Activated CD8-positive, alpha-beta memory T cell treated with anti-CD3 and anti-CD28 coated beads, Interleukin-2, amount 50 U/mL, for 4 hours (primary cell): ENCODE measurements around the gene TBC1D32.
A peak's percentile ranks its signal among the peaks of the same experiment; 100 is the strongest.
"Not testable (repeated sequence)": the region's sequence is repeated elsewhere in the genome, so short reads cannot be mapped to it uniquely, and the experiment has no call there.

Source experiments
- DNase-seq: peaks from one replicate; pipeline ENCODE4 v3.0.0-alpha.2; 2020

Gene TBC1D32

GRCh38 chr6:121334299-121335086, at the start of gene TBC1D32:
TSS of gene TBC1D32 (minus strand) at chr6:121334480. CDS start at chr6:121334430, 50 bp downstream.
- peak; percentile 89 for DNase-seq

- no peak for DNase-seq
Observed at GRCh38 chr6:121383478-121383877, 49.2 kb upstream of the TBC1D32 start.

GRCh38 chr6:121382467-121383121, 48.3 kb upstream of the TBC1D32 start:
- no peak for DNase-seq

GRCh38 chr6:121376411-121376810, 42.1 kb upstream of the TBC1D32 start:
- no peak for DNase-seq

GRCh38 chr6:121374219-121374618, 39.9 kb upstream of the TBC1D32 start:
- not testable (repeated sequence) for DNase-seq

- no peak for DNase-seq
Observed at GRCh38 chr6:121365536-121366521, 31.5 kb upstream of the TBC1D32 start.

GRCh38 chr6:121356575-121356974, 22.3 kb upstream of the TBC1D32 start:
- no peak for DNase-seq

- DNase-seq, result no peak
Observed at GRCh38 chr6:121354764-121355163, 20.5 kb upstream of the TBC1D32 start.

- no peak for DNase-seq
Observed at GRCh38 chr6:121352941-121353340, 18.7 kb upstream of the TBC1D32 start.

GRCh38 chr6:121351916-121352315, 17.6 kb upstream of the TBC1D32 start:
- no peak for DNase-seq

GRCh38 chr6:121349596-121349995, 15.3 kb upstream of the TBC1D32 start:
- no peak for DNase-seq

- no peak for DNase-seq
Observed at GRCh38 chr6:121347484-121347883, 13.2 kb upstream of the TBC1D32 start.

- DNase-seq, result no peak
Observed at GRCh38 chr6:121344539-121344938, 10.3 kb upstream of the TBC1D32 start.

- no peak for DNase-seq
Observed at GRCh38 chr6:121339639-121340226, 5.5 kb upstream of the TBC1D32 start.

GRCh38 chr6:121338956-121339355, 4.7 kb upstream of the TBC1D32 start:
- DNase-seq, result no peak

GRCh38 chr6:121338366-121338765, 4.1 kb upstream of the TBC1D32 start:
- no peak for DNase-seq

- no peak for DNase-seq
Observed at GRCh38 chr6:121335087-121336008, 1.1 kb upstream of the TBC1D32 start.

- peak; percentile 17 for DNase-seq
Observed at GRCh38 chr6:121333694-121334093, 586 bp downstream of the TBC1D32 start.

- no peak for DNase-seq
Observed at GRCh38 chr6:121333196-121333595, 1.1 kb downstream of the TBC1D32 start.

- DNase-seq, result no peak
Observed at GRCh38 chr6:121330516-121330915, 3.8 kb downstream of the TBC1D32 start.

GRCh38 chr6:121321282-121321681, 13.0 kb downstream of the TBC1D32 start:
- no peak for DNase-seq

GRCh38 chr6:121319603-121320002, 14.7 kb downstream of the TBC1D32 start:
- DNase-seq, result no peak
